CD4-positive, alpha-beta memory T cell (primary cell): ENCODE results near the gene RIN2. TPM values are rescaled to one million over a fixed set of nuclear protein-coding genes. Genes with fewer than 3 reads are reported as not detected.
"Not testable (repeated sequence)": the region's sequence is repeated elsewhere in the genome, so short reads cannot be mapped to it uniquely, and the experiment has no call there.

Experiments
- CTCF ChIA-PET: fragments of 350-600 bp; sonication (Branson Sonifier 250); formaldehyde crosslinking; loops from one replicate; lab custom pipeline; 2021; ENCODE audit warnings: inconsistent platforms; ENCODE audit not compliant: partially characterized antibody; lab: Charles Lee
- POLR2A ChIA-PET: fragments of 350-600 bp; sonication (Branson Sonifier 250); formaldehyde crosslinking; loops from one replicate; lab custom pipeline; 2021; ENCODE audit not compliant: partially characterized antibody; lab: Charles Lee
- DNase-seq, 5 donors: peaks; one replicate each; pipeline versions ENCODE4 v3.0.0 to v3.0.0-alpha.2; 2020 to 2022; ENCODE audit warnings: mixed read lengths in 1 of 5
- H3K27ac ChIP-seq: one replicate; pipeline ENCODE4 v1.7.0; 2013; ENCODE audit warnings: low read depth, low read length
- H3K27me3 ChIP-seq: 2 replicates; pipeline ENCODE4 v1.7.0; 2013; ENCODE audit warnings: mild to moderate bottlenecking, low read length, moderate library complexity; ENCODE audit not compliant: insufficient read depth
- H3K36me3 ChIP-seq: 2 replicates; pipeline ENCODE4 v1.7.0; 2013; ENCODE audit warnings: mild to moderate bottlenecking, low read length, moderate library complexity; ENCODE audit not compliant: insufficient read depth
- H3K4me1 ChIP-seq: 2 replicates; pipeline ENCODE4 v1.7.0; 2013; ENCODE audit warnings: mild to moderate bottlenecking, low read length, moderate library complexity; ENCODE audit not compliant: insufficient read depth
- H3K4me3 ChIP-seq, 2 donors: one replicate each; pipeline ENCODE4 v1.7.0; 2013; ENCODE audit warnings: low read length in 2 of 2, mild to moderate bottlenecking in 1 of 2
- H3K9me3 ChIP-seq, 2 donors: one replicate each; pipeline ENCODE4 v1.7.0; 2013; ENCODE audit warnings: low read length in 2 of 2, control low read depth in 1 of 2; ENCODE audit not compliant: control insufficient read depth in 1 of 2
- H3K27ac Mint-ChIP-seq, 7 donors: one replicate each; pipeline ENCODE4 v1.8.0; 2020 to 2021; ENCODE audit warnings: mixed read lengths in 7 of 7, mild to moderate bottlenecking in 6 of 7, inconsistent platforms in 3 of 7, moderate library complexity in 3 of 7
- H3K27me3 Mint-ChIP-seq, 2 donors: one replicate each; pipeline ENCODE4 v1.8.0; 2020 to 2021; ENCODE audit warnings: mixed read lengths in 2 of 2
- H3K36me3 Mint-ChIP-seq, 2 donors: one replicate each; pipeline ENCODE4 v1.8.0; 2020 to 2021; ENCODE audit warnings: mixed read lengths in 2 of 2, inconsistent platforms in 1 of 2, mild to moderate bottlenecking in 1 of 2
- H3K4me1 Mint-ChIP-seq, 4 donors: one replicate each; pipeline ENCODE4 v1.8.0; 2020 to 2021; ENCODE audit warnings: mixed read lengths in 4 of 4, mild to moderate bottlenecking in 1 of 4
- H3K4me3 Mint-ChIP-seq, 8 donors: one replicate each; pipeline ENCODE4 v1.8.0; 2020 to 2021; ENCODE audit warnings: mixed read lengths in 8 of 8, mild to moderate bottlenecking in 7 of 8, moderate library complexity in 6 of 8, inconsistent platforms in 3 of 8
- H3K9me3 Mint-ChIP-seq, 8 donors: one replicate each; pipeline ENCODE4 v1.8.0; 2020 to 2021; ENCODE audit warnings: mixed read lengths in 8 of 8, mild to moderate bottlenecking in 5 of 8, inconsistent platforms in 3 of 8, moderate library complexity in 1 of 8
- intact Hi-C: fragments of 100-400 bp; cut with micrococcal nuclease; formaldehyde crosslinking; loops from one replicate; pipeline ENCODE4 v1.15.1; 2023
- polyA plus RNA-seq, 2 donors: library from polyadenylated mRNA; unstranded; fragments of 300-500 nt; fragmentation: Illumina TruSeq; gene quantifications; one replicate each; pipeline ENCODE4 v1.2.3, GENCODE V29; 2021
- total RNA-seq, 2 experiments: library from RNA; stranded (reverse); gene quantifications; one replicate each; pipeline ENCODE4 v1.2.3, GENCODE V29; 2021

RIN2 gene
- total and polyA plus RNA-seq, 4 experiments from 2014 or later: 0.72 to 0.73 TPM; not detected in 2

GRCh38 chr20:19754201-19754600, 3.9 kb upstream of the RIN2 start:
- DNase-seq, H3K27ac Mint-ChIP-seq, POLR2A ChIA-PET, CTCF ChIA-PET, H3K36me3 ChIP-seq, H3K27me3 ChIP-seq, H3K27ac ChIP-seq, H3K4me1 Mint-ChIP-seq, H3K36me3 Mint-ChIP-seq, H3K4me3 Mint-ChIP-seq, H3K9me3 ChIP-seq, intact Hi-C loops, H3K4me1 ChIP-seq, H3K4me3 ChIP-seq, H3K9me3 Mint-ChIP-seq: not testable (repeated sequence)
- H3K27me3 Mint-ChIP-seq: peaks cover 19 to 24% of the 10 kb centered on the region in 2 donors

DNA sequence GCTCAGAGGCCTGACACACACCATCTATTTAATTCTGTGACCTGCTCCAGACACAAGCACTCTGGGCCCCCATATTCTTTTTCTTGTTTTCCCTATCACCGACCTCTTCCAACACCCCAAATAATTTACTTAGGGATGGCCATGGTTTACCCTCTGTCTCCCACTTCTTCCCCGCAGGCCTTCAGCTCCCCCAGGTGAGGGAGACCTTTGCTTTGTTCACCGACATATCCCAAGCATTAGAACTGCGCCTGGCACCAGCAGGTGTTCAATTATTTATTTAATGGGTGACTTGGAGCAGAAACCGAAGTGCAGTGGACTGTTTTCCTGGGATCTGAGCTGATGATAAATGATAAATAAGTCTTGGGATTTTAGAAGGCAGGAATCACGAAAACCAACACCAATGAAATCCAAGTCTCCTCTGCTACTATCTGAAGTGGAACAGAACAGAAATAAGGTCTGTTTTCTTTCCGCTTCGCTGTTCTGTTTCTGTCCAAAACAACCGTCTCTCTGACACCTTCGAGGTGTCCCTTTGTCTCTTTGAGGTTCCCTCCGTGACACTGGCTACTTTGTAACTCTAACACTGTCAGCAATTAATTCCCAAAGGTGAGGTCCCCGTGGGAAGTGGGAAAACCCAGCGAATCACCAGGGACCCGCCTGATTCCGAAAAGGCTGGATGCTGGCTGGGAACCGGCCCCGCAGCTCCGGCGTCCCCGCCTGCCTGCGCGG, 1.1 kb upstream of the RIN2 start:
- H3K4me1 Mint-ChIP-seq: no peaks in the 10 kb centered on the region
- no peaks in the 10 kb centered on the region for H3K36me3 Mint-ChIP-seq
- Histone ChIP-seq H3K27ac (no peak overlapping the region), H3K4me1 (no peaks in the 10 kb centered on the region), H3K4me3 (no peak overlapping the region), H3K27me3 (no peaks in the 10 kb centered on the region), H3K9me3 (no peaks in the 10 kb centered on the region), H3K36me3 (no peaks in the 10 kb centered on the region)
- peaks cover 0 to 3% (median 0%) of the 10 kb centered on the region in 8 donors for H3K9me3 Mint-ChIP-seq
- H3K4me3 Mint-ChIP-seq: peak overlapping the region in 3 of 8 donors; percentile 3 to 12 (median 10)
- H3K27ac Mint-ChIP-seq: no peak overlapping the region
- CTCF ChIA-PET: no interaction called here
- POLR2A ChIA-PET: no interaction called here
- intact Hi-C loops: no loop called here
- DNase-seq: no peak
- H3K27me3 Mint-ChIP-seq: peaks cover 26 to 37% of the 10 kb centered on the region in 2 donors

- POLR2A ChIA-PET: no interaction called here
Measured at GRCh38 chr20:19757487-19758132, 448 bp upstream of the RIN2 start.

GRCh38 chr20:19758501-19759331, 658 bp downstream of the RIN2 start:
- Histone ChIP-seq H3K9me3 (no peaks in the 10 kb centered on the region), H3K4me3 (no peak overlapping the region), H3K4me1 (no peaks in the 10 kb centered on the region), H3K27me3 (no peaks in the 10 kb centered on the region), H3K27ac (no peak overlapping the region), H3K36me3 (no peaks in the 10 kb centered on the region)
- DNase-seq: no peak
- intact Hi-C loops: no loop called here
- Mint-ChIP-seq H3K4me3 (peak overlapping the region in 5 of 8 donors; percentile 48 to 63 (median 53)), H3K27me3 (peaks cover 26 to 32% of the 10 kb centered on the region in 2 donors), H3K9me3 (peaks cover 0 to 2% (median 0%) of the 10 kb centered on the region in 8 donors), H3K36me3 (no peaks in the 10 kb centered on the region), H3K4me1 (no peaks in the 10 kb centered on the region), H3K27ac (no peak overlapping the region)
- ChIA-PET POLR2A (no interaction called here), CTCF (no interaction called here)

More at GRCh38 chr20:19757487-19758132, 448 bp upstream of the RIN2 start:
- H3K36me3 ChIP-seq: no peaks in the 10 kb centered on the region
- no peaks in the 10 kb centered on the region for H3K27me3 ChIP-seq
- Mint-ChIP-seq H3K36me3 (no peaks in the 10 kb centered on the region), H3K27me3 (peaks cover 28 to 38% of the 10 kb centered on the region in 2 donors), H3K4me3 (peak overlapping the region in 7 of 8 donors; percentile 3 to 69 (median 54)), H3K9me3 (peaks cover 0 to 3% (median 0%) of the 10 kb centered on the region in 8 donors), H3K4me1 (no peaks in the 10 kb centered on the region), H3K27ac (no peak overlapping the region)
- CTCF ChIA-PET: no interaction called here
- no peaks in the 10 kb centered on the region for H3K4me1 ChIP-seq
- H3K4me3 ChIP-seq: no peak overlapping the region
- H3K9me3 ChIP-seq: no peaks in the 10 kb centered on the region
- no peak overlapping the region for H3K27ac ChIP-seq
- intact Hi-C loops: no loop called here
- no peak for DNase-seq

- H3K27ac Mint-ChIP-seq: no peak overlapping the region
- CTCF ChIA-PET: no interaction called here
- peaks cover 0 to 2% (median 0%) of the 10 kb centered on the region in 8 donors for H3K9me3 Mint-ChIP-seq
Measured at GRCh38 chr20:19760371-19760721, 2.3 kb downstream of the RIN2 start.

GRCh38 chr20:19761326-19761725, 3.3 kb downstream of the RIN2 start:
- Mint-ChIP-seq H3K36me3 (no peaks in the 10 kb centered on the region), H3K27me3 (peaks cover 22 to 30% of the 10 kb centered on the region in 2 donors), H3K4me3 (no peak overlapping the region), H3K27ac (no peak overlapping the region), H3K9me3 (peaks cover 0 to under 1% (median 0%) of the 10 kb centered on the region in 8 donors), H3K4me1 (no peaks in the 10 kb centered on the region)
- intact Hi-C loops: no loop called here
- ChIA-PET CTCF (no interaction called here), POLR2A (no interaction called here)
- no peaks in the 10 kb centered on the region for H3K27me3 ChIP-seq
- no peak overlapping the region for H3K27ac ChIP-seq
- no peaks in the 10 kb centered on the region for H3K4me1 ChIP-seq
- H3K9me3 ChIP-seq: no peaks in the 10 kb centered on the region
- no peaks in the 10 kb centered on the region for H3K36me3 ChIP-seq
- DNase-seq: no peak
- no peak overlapping the region for H3K4me3 ChIP-seq

More at GRCh38 chr20:19760371-19760721, 2.3 kb downstream of the RIN2 start:
- Histone ChIP-seq H3K9me3 (no peaks in the 10 kb centered on the region), H3K27ac (no peak overlapping the region), H3K4me3 (no peak overlapping the region), H3K36me3 (no peaks in the 10 kb centered on the region), H3K4me1 (no peaks in the 10 kb centered on the region), H3K27me3 (no peaks in the 10 kb centered on the region)
- intact Hi-C loops: no loop called here
- peaks cover 25 to 33% of the 10 kb centered on the region in 2 donors for H3K27me3 Mint-ChIP-seq
- DNase-seq: no peak
- POLR2A ChIA-PET: no interaction called here
- H3K36me3 Mint-ChIP-seq: no peaks in the 10 kb centered on the region
- H3K4me1 Mint-ChIP-seq: no peaks in the 10 kb centered on the region
- no peak overlapping the region for H3K4me3 Mint-ChIP-seq

GRCh38 chr20:19761841-19762240, 3.8 kb downstream of the RIN2 start:
- Histone ChIP-seq H3K27me3 (no peaks in the 10 kb centered on the region), H3K27ac (no peak overlapping the region), H3K4me1 (no peaks in the 10 kb centered on the region), H3K9me3 (no peaks in the 10 kb centered on the region), H3K4me3 (no peak overlapping the region), H3K36me3 (no peaks in the 10 kb centered on the region)
- DNase-seq: no peak
- Mint-ChIP-seq H3K9me3 (no peaks in the 10 kb centered on the region), H3K4me1 (no peaks in the 10 kb centered on the region), H3K27ac (no peak overlapping the region), H3K27me3 (peaks cover 18 to 25% of the 10 kb centered on the region in 2 donors), H3K36me3 (no peaks in the 10 kb centered on the region), H3K4me3 (no peak overlapping the region)
- POLR2A ChIA-PET: no interaction called here
- CTCF ChIA-PET: no interaction called here
- intact Hi-C loops: no loop called here
